ENCODE measurements around the gene PRRT1.

DNA sequence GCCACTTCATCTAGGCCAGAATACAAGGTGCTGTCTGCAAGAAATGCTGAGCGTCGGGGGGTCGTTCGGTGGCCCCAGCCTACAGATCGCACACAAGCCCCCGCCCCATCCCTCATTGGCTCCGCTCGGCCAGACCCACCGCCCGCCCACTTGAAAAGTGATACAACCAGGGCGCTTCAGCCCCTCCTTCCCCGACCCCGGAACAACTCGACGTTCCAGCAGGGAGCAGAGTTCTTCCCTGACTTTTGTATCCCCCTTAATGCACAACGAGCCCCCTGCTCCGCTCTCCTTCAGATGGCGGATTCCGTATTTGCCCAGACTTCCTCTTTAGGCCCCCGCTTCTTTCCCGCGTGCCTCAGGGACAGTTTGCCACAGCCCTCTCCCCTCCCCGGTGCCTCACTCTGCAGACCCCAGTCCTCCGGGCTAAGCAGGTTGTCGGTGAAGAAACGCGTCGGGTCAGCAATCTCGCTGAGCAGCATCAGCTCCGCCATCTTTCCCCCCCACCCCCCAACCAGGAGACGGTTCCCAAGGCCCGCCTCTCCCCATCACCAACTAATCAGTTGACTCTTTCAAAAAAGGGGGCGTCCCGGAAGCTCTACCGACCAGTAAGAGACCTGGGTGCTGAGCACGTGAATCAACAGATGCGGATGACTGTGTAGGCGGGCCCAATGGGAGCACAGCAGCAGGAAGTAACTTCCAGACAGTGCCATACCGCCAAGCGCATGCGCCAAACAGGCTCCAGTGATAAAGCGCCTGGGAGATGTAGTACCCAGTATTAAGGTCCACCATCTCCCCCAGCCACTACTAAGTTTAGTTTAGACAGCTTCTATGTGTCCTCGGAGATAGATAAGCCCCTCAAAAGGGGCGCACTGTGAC is 23.8 kb downstream of the PRRT1 start, which contains the start of gene ATF6B:
- no peak for TF ChIP-seq SUZ12 (IDR thresholded peaks at IDR 0.05)
- TF ChIP-seq, protein P1, sequence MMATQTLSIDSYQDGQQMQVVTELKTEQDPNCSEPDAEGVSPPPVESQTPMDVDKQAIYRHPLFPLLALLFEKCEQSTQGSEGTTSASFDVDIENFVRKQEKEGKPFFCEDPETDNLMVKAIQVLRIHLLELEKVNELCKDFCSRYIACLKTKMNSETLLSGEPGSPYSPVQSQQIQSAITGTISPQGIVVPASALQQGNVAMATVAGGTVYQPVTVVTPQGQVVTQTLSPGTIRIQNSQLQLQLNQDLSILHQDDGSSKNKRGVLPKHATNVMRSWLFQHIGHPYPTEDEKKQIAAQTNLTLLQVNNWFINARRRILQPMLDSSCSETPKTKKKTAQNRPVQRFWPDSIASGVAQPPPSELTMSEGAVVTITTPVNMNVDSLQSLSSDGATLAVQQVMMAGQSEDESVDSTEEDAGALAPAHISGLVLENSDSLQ (IDR thresholded peaks at IDR 0.05): no peak
- no peak for TF ChIP-seq BHLHE40 (IDR thresholded peaks at IDR 0.05; ENCODE audit: borderline replicate concordance)
- TF ChIP-seq SP1 (IDR thresholded peaks at IDR 0.05): no peak
- TF ChIP-seq TARDBP (IDR thresholded peaks at IDR 0.05): no peak
- TF ChIP-seq FOXA1 (IDR thresholded peaks at IDR 0.05): no peak
- TF ChIP-seq L3MBTL2 (conservative IDR thresholded peaks at IDR 0.05): peak; percentile 39
- peak; percentile 51 for TF ChIP-seq ELF4 (IDR thresholded peaks at IDR 0.05)

All from HEK293T (cell line).